ENCODE results near the gene CATSPERZ.

The CATSPERZ gene

DNA sequence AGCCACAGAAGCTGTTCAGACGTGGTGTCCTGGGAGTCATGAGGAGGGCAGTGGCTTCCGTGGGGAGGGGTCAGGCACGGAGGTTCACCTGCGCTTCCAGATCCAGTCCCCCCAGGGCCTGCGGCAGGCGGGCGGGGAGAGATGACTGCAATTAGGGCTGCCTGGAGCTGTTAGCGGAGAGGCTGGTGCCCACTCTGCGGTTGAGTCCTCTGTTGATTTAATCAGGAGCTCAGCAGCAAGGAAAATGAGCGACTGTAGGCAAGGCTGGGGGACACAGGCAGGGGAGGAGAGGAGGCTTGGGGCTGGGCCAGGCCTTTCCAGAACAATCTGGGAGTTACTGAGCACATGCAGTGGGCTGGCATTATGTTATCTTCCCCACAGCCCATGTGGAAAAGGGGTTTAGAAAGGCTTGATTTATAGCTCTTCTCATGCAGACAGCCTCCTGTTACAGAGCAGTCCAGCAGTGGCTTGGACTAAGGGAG is 35.7 kb upstream of the CATSPERZ start:
- no peak for DNase-seq

DNA sequence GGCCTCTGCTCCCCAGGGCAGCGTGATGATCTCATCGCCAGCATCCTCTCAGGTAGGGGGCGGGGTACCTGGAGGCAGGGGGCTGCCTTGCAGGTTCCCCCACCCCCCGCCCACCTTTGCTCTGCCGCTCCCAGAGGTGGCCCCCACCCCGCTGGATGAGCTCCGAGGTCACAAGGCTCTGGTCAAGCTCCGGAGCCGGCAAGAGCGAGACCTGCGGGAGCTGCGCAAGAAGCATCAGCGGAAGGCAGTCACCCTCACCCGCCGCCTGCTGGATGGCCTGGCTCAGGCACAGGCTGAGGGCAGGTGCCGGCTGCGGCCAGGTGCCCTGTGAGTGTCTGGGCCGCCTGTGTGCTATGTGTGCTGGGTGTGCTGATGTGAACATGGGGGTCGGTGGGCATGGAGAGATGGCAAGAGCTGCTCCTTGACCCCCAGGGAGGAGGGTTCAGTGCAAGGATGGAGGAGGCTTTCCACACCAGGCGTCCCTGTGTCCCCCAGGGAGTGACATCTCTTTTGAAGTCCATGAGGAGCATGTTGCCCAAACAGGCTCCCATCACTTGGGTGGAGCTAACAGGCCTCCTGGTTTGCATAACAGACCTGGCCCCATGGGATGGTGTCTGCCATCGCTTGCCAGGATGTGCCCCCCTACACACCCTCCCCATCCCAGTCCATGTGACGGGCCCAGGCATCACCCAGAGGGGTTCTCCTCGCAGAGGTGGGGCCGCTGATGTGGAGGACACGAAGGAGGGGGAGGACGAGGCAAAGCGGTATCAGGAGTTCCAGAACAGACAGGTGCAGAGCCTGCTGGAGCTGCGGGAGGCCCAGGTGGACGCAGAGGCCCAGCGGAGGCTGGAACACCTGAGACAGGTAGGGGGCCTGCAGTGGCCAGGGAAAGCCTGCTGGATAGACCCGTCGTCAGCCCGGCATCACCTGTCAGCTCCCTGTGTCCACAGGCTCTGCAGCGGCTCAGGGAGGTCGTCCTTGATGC is 34.7 kb upstream of the CATSPERZ start:
- no peak for DNase-seq

DNA sequence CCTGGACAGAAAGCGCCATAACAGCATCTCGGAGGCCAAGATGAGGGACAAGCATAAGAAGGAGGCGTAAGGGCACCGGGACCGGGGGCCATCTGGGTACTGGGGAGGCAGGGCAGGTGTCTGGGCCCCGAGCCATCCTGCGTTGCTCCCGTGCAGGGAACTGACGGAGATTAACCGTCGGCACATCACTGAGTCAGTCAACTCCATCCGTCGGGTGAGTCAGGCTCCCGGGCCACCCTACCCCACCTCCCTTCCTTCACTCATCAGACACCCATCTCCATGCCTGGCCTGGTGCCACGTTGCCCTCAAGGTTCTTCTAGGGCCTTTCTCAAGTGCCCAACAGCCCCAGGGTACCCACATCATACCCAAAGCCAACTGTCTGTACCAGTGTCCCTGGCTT is 33.8 kb upstream of the CATSPERZ start:
- no peak for DNase-seq

DNA sequence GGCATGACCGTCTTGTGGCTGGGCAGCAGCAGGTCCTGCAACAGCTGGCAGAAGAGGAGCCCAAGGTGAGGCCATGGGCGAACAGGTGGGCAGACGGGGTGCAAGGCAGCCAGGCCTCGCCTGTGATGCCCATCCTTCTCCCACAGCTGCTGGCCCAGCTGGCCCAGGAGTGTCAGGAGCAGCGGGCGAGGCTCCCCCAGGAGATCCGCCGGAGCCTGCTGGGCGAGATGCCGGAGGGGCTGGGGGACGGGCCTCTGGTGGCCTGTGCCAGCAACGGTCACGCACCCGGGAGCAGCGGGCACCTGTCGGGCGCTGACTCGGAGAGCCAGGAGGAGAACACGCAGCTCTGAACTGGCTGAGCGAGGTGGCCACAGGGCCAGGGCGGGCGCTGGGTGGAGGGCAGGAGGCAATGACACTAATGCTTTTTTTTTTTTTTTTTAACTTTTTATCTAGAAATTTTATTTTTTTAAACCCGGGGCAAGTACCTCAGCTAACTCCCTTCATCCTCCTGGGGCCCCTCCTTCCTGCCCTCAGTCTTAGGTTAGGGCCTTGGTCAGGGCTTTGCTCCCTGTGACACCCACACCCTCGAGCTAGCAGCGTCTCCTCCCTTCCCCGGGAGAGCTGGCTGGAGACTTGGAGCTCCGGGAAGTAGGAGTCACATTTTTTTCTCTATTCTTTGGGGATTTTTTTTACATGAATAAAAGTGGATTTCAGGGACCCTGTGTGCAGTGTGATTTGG is 32.8 kb upstream of the CATSPERZ start:
- no peak for DNase-seq

DNA sequence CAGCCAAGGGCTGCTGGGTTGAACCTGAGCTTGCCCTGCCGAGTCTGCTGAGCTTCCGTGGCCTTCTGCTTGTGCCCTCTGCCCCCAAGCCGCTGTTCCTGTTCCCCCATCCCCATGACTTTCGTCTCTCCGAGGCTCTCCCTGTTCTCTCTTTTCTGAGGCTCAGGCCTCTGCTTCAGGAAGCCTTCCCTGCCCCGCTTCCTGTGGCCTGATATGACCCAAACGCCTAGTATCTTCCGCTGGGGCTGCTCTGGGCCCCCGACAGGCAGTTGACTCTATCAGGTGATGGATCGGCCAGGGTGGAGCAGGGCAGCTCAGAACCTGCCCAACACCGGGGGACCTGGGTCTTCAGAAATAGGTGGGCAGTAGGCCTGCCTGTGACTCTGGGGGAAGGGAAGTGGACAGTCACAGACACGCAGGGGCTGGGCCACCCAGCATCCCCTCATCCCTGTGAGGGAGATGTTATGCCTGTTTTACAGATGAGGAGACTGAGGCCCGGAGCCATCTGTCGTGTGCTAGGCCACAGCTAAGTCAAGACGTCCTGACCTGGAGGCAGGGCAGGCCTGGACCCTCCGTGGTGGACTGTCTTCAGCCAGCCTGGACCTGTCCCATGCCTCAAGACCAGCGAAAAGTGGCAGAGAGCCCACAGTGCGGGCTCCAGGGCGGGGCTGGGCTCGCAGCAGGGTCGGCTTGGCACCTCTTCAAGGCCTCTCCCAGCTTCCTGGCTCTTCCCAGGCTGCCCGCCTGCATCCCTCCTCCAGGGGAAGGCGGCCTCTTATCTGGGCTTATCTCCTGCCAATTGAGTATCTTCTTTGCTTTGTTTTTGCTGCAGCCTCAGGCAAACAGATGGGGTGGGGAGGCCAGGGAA is 31.9 kb upstream of the CATSPERZ start:
- no peak for DNase-seq

DNA sequence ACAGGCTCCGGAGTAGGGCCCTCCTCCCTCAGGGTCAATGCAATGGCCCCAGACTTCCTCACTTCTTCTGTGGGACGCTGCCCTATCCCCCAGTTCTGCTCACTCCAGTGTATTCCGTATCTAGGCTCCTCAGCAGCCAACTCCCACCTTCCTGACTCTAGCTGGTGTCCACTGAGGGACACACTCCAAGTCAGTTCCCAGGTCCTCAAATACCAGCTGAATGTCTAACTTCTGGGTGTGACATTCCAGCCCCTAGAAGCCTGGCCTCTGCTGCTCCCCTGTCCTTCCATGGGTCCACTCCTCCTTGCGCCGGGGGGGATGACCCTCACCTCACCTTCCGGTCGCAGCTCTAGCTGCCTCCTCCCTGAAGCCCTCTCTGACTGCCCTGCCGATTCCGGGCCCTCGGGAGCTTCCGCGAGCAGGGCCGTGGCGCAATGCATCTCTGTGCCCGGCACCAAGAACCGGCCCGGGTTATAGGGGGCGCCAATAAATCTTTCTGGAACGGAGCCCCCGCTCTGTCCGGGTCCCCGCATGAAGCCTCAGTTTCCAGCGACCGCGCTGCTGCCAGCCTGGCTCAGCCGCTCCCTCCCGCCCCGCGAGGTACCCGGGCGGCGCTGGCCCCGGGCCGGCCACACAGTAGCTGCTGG is 31.1 kb upstream of the CATSPERZ start:
- no peak for DNase-seq

DNA sequence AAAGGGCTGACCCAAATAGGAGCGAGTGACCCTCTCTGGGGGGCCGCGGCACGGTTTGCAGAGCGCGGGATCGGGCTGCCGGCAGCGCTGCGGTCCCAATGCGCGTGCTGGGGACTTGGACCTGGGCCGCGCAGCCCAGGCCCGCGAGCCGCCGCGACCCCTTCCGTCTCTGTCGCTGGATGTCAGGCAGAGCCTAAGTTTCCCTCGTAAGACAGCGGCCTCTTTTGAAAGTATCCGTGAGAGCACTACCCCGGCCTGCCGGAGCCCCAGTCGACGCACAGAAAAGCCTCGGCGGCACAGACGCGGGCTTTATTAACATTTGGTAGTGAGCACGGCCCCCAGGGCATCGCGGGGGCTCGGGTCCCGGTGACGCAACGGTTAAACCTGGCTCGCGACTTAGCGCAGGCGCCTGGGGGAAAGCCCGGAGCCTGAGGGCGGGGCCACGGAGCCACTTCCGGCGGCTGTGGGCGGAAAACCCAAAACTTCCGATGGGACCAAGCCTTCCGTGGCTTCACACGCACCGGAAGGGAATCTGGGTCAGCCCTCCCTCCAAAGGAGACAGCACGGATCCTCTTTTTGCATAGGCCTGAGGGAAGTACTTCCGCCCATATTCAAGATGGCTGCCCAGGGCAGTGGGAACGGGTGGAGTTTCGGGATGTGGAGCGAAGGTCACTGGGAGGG is 30.5 kb upstream of the CATSPERZ start:
- peak; percentile 99 for DNase-seq

DNA sequence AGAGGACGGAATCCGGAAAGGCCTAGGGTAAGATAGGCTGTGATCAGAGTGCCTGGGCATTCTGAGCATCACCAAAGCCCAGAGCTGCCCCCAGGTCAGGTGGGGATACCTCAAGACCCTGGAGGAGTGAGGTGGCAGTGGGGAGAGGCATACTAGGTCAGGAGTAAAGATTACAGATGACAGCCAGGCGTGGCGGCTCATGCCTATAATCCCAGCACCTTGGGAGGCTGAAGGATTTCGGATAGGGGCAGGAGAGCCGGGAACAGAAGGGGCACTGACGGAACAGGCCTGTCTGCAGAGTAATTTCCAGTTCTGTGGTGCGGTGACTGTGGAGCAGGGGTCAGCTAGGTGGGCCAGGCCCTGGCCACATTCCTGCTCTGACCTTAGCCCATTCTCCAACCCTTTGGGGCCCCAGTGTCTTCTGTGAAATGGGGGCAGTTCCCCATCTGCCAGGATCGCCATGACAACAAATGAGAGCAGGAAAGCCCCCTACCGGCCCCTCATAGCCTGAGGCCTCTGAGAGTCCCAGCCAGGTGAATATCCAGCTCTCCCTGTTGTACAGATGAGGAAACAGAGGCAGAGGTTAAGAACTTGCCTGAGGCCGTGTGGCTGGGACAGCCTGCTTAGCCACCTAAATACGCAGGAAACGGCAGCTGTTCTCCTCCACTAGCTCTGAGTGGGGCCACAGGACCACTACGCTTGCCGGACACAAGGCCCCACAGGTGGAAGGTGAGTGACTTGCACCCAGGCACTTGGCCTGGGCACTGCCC is 24.9 kb upstream of the CATSPERZ start:
- DNase-seq = no peak

DNA sequence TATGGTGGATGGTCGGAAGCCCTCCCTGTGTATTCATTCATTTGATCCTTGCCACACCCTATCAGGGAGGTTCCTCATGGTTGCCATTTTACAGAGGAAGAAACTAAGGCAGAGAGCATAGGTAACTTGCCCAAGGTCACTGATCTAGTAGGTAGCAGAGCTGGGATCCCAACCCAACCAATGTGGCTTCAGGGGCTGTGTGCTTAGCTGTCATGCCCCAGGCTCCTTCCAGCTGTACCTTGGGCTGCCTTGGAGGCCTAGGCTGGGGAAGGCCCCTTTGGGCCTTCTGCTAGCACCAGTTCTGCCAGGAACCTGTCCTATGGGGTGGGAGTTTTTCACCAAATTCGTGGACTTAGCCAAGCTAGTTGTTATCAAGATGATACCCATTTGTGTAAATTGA is 24.3 kb upstream of the CATSPERZ start:
- DNase-seq = no peak

DNA sequence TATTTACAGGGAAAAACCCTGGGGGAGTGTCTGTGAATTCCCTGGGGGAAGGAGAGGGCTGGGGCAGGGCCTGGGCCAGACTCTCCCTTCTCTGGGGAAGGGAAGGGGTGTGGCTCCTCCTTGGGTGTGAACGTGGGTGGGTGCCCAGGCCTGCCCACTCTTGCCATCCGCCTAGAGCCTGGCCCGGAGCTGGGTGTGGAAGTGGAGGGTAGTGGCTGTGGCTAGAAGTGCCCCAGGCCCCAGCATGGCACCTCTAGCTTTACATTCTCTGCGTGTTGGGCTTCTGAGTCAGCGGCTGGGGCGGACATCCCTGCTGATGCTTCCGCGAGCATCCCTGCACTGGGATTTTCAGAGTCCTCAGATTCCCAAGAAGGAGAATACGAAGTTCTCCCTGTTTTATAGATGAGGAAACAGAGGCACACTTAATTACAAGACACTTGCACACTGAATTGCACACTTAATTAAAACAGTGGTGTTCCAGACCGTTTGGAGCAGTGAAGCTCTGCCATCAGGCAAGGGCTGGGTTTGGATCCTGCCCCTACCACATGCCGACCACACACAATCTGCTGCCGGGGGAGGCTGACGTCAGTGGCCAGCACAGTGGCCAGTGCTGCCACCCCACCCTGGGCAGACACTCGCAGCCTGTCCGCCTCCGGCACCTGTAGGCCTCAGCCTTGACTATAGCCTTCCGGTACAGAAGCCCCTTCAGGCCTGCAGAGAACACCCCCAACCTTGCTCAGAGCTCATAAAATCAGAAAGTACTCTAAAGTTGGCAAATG is 23.3 kb upstream of the CATSPERZ start:
- no peak for DNase-seq

DNA sequence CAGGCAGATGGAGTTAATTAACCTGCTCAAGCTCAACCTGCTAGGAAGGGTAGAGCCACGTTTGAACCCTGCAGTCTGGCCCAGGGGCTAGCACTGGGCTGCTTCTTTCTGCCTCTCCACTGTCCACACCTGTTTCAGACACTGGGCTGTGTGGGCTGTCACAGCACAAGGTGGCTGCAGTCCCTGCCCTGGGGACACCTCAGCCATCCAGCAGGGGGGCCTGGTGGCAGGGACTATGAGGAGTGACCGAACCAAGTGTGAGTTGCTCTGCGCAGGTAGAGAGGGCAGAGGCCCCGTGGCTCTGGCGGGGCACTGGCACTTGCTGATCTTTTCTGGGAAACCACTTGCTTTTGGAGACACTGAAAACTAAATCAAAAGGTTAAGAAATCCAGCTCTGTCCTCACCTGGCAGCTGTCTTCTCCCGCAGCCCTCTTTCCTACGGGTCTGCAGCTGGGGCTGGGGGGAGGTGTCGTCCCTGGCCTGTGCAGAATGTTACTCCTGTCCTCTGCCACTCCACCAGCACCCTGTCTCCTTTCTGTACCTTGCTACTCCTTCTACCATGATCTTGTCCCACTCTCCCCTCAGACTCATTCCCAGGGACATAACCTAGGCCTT is 21.5 kb upstream of the CATSPERZ start:
- no peak for DNase-seq

DNA sequence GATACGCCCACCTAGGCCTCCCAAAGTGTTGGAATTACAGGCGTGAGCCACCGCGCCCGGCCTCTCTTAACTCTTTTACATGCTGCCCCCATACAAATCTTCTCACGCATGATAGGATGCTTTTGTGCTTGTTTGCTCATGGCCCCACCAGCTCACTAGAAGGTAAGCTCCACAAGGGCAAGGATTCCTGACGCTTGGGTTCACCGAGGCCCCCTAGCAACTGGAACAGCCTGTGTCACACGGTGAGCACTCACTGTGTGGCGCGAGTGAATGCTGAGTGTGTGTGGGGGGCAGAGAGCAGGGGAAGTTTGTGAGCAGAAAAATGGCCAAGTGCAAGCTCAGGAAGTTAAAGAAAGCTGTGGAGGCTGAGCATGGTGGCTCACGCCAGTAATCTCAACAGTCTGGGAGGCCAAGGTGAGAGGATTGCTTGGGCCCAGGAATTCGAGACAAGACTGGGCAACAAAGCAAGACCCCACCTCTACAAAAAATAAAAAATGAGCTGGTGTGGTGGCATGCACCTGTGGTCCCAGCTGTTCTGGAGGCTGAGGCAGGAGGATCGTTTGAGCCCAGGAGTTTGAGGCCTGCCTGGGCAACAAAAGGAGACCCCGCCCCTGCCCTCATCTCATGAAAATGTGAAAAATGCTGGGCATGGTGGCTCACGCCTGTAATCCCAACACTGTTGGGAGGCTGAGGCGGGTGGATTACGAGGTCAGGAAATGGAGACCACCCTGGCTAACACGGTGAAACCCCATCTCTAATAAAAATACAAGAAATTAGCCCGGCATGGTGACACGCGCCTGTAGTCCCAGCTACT is 18.0 kb upstream of the CATSPERZ start:
- DNase-seq = no peak

DNA sequence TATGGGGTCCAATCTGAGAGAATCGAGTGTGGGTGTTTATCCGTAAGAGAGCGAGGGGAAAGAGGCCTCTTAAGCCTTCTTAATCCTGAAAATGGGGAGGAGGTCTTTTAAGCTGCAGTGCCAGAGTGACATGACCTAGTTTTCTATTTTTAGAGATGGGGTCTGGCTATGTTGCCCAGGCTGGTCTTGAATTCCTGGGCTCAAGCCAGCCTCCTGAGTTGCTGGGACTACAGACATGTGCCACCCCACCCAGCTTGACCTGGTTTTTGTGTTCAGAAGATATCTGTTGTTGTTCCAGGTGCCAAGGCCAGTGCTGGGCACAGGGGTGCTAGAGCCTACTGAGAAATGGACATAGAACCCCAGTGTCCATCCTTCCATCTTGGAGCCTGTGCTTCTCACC is 17.1 kb upstream of the CATSPERZ start:
- no peak for DNase-seq

DNA sequence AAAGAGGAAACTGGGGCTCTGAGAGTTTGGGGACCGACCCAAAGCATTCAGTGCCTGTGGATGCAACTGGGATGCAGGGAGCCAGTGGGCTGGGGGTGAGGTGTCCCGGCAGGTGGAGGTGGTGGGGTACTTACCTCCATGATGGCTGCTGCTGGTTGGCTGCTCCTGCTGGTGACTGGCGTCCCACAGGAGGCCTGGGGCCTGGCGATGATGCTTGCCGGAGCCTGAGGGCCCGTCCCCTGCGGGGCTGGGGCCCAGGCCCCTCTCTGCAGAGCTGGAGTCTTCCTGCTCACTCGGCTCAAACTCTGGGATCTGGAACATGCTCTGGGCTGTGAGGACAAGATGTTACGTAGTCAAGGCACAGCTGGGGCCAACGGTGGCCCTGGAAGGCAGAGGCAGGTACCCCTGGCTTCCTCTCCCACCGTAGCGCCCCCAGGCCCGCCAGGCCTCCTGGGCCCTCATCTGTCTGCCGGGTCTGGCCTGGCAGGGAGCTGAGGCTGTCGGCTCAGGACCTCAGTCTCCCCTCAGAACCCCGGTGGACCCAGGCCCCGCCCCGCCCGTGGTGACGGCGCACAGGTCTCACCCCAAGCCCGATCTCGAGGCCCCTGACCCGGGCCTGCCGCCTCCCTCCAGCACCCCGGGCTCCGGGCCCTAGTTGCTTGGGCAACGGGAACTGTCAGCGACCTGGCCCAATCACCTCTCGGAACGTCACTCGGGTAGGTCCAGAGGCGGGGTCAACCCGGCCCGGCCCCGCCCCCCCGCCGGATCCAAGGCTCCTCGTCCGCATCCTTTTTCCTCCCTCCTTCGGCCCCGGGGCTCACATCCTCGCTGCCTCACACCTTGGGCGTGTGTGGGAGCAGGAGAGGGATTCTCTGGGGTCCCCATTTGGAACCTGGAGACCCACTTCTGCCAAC is 15.9 kb upstream of the CATSPERZ start, which contains the start of gene BAD:
Gene BAD (minus strand): TSS at position 618 of the 914 bp plus-strand sequence. CDS start 297 bp downstream, at position 321.
- DNase-seq = peak; percentile 96

DNA sequence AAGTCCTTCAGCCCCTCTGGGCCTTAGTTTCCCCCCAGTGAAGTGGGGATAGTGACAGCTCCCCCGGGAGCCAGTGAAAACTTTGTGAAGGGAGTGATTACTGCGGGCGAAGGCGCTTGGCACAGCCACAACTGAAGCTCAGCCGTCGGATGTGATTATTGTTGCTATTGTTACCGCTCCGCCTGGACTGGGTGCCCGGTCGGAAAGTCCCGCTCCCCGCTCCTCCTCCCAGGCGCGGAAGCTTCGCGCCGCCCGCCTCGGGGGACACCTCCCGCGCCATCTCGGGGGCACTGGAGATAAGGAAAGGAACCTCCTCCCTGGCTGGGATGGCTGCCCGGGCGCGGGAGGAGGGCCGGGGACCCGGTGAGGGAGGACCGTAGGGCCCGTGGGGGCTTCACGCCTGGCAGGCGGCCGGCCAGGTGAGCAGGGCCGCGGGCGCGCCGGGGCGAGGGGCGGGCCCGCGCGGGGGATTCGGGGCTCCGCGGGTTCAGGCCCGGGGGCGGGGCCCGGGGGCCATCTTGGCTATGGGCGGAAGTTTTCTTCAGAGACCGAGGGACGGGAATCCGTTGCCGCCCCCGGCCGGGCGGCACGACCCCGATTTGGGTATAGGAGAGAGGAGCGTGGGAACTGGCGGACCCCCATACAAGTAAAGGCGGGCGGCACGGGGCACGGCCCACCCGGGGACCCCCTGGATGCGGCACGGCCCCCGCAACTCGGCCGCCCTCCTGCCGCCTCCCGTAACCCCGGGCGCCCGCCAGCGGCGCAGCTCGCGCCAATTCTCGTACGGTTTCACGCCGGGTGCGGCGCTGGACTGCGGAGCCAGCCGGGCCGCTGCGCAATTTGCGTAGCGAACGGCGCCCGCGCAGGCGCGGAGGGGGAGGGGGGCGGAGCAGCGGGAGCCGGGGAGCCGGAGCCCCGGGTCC is 14.9 kb upstream of the CATSPERZ start, which contains the start of gene GPR137:
Gene GPR137 (plus strand): TSS at position 887 of the 923 bp plus-strand sequence. CDS start 677 bp downstream, outside the sequence.
- DNase-seq = peak; percentile 100
